Measurements from ENCODE around the gene HLA-DMA. TPM values are rescaled to one million over a fixed set of nuclear protein-coding genes. Genes with fewer than 3 reads are reported as not detected.
"Not testable (repeated sequence)": the region's sequence is repeated elsewhere in the genome, so short reads cannot be mapped to it uniquely, and the experiment has no call there.

Gene HLA-DMA
- total and polyA plus RNA-seq, 4 experiments from 2014 or later, result 8.1 to 26.0 (median 9.3) TPM

GRCh38 chr6:32947552-32948465 lies 5.1 kb downstream of the HLA-DMA start:
- no peaks in the 10 kb centered on the region for H3K9me3 Mint-ChIP-seq
- H3K36me3 Mint-ChIP-seq, result no peaks in the 10 kb centered on the region
- no peak overlapping the region for H3K4me3 Mint-ChIP-seq
- CTCF ChIA-PET (ENCODE audit: partially characterized antibody), result interaction anchor here (1.2 to 13.5 kb wide), 9 partner anchors 10 to 150 kb away, joined by 3 to 567 read pairs (median 6); partner anchors contain the start of genes BRD2, HLA-DMB and TAP2
- Histone ChIP-seq H3K27me3 (ENCODE audit: insufficient read depth, low read length) (no peaks in the 10 kb centered on the region), H3K9me3 (ENCODE audit: control insufficient read depth in 1 of 2, low read length in 2 of 2) (no peaks in the 10 kb centered on the region), H3K36me3 (ENCODE audit: insufficient read depth, low read length) (no peaks in the 10 kb centered on the region), H3K27ac (ENCODE audit: low read depth, low read length) (no peak overlapping the region), H3K4me1 (ENCODE audit: insufficient read depth, low read length) (peaks cover 37% of the 10 kb centered on the region), H3K4me3 (ENCODE audit: low read length in 2 of 2) (no peak overlapping the region)
- POLR2A ChIA-PET (ENCODE audit: partially characterized antibody), result interaction anchor here (1.0 to 2.2 kb wide), 6 partner anchors 14 to 54 kb away, joined by 3 to 14 read pairs (median 7); partner anchors contain the start of gene BRD2
- intact Hi-C loops (cut with micrococcal nuclease), result loop anchor here (1.0 kb wide), 2 partner anchors 15 to 63 kb away; no protein-coding TSS in a partner anchor
- peaks cover 31 to 58% (median 38%) of the 10 kb centered on the region in 4 donors for H3K4me1 Mint-ChIP-seq
- H3K27me3 Mint-ChIP-seq, result no peaks in the 10 kb centered on the region
- peak overlapping the region in 5 of 7 donors; percentile 7 to 38 (median 25) for H3K27ac Mint-ChIP-seq
- peak in 4 of 5 donors; percentile 34 to 49 (median 44) for DNase-seq

DNA sequence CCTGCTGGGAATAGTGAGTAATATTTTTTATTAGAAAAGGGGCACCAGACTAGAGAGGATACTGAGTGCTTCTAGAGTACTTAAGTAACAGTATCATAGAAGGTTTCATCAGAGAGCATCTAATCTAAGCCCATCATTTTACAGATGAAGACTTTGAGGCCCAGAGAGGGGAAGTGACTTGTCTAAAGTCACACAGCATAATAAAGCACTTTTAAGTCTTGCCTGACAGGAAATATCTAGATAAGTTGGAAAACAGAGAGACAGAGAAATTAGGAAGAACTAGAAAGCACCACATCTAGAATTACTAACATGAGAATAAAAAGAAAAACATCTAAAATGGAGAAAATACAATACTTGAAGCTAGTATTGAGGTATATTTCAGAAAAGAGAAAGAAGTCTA lies 6.0 kb downstream of the HLA-DMA start:
- Mint-ChIP-seq H3K27me3 (no peaks in the 10 kb centered on the region), H3K4me1 (peaks cover 32 to 58% (median 40%) of the 10 kb centered on the region in 4 donors), H3K4me3 (no peak overlapping the region), H3K27ac (peak overlapping the region in 1 of 7 donors; percentile 38), H3K9me3 (no peaks in the 10 kb centered on the region), H3K36me3 (no peaks in the 10 kb centered on the region)
- H3K4me3 ChIP-seq (ENCODE audit: low read length in 2 of 2), result no peak overlapping the region
- no peaks in the 10 kb centered on the region for H3K9me3 ChIP-seq (ENCODE audit: control insufficient read depth in 1 of 2, low read length in 2 of 2)
- DNase-seq, result no peak
- H3K27ac ChIP-seq (ENCODE audit: low read depth, low read length), result no peak overlapping the region
- H3K4me1 ChIP-seq (ENCODE audit: insufficient read depth, low read length), result peaks cover 37% of the 10 kb centered on the region
- intact Hi-C loops (cut with micrococcal nuclease), result loop anchor here (1.0 kb wide), 2 partner anchors 14 to 62 kb away; no protein-coding TSS in a partner anchor
- CTCF ChIA-PET (ENCODE audit: partially characterized antibody), result interaction anchor here (1.5 to 13.5 kb wide), 7 partner anchors 9 to 109 kb away, joined by 4 to 567 read pairs (median 28); partner anchors contain the start of genes BRD2, HLA-DMB and TAP2
- POLR2A ChIA-PET (ENCODE audit: partially characterized antibody), result interaction anchor here (1.0 to 2.2 kb wide), 6 partner anchors 14 to 53 kb away, joined by 3 to 14 read pairs (median 7); partner anchors contain the start of gene BRD2
- no peaks in the 10 kb centered on the region for H3K27me3 ChIP-seq (ENCODE audit: insufficient read depth, low read length)
- no peaks in the 10 kb centered on the region for H3K36me3 ChIP-seq (ENCODE audit: insufficient read depth, low read length)

GRCh38 chr6:32945953-32946352 lies 6.9 kb downstream of the HLA-DMA start:
- peaks cover 40 to 68% (median 49%) of the 10 kb centered on the region in 4 donors for H3K4me1 Mint-ChIP-seq
- intact Hi-C loops (cut with micrococcal nuclease), result no loop called here
- Histone ChIP-seq H3K27ac (ENCODE audit: low read depth, low read length) (no peak overlapping the region), H3K36me3 (ENCODE audit: insufficient read depth, low read length) (no peaks in the 10 kb centered on the region), H3K9me3 (ENCODE audit: control insufficient read depth in 1 of 2, low read length in 2 of 2) (no peaks in the 10 kb centered on the region), H3K4me3 (ENCODE audit: low read length in 2 of 2) (no peak overlapping the region), H3K27me3 (ENCODE audit: insufficient read depth, low read length) (no peaks in the 10 kb centered on the region), H3K4me1 (ENCODE audit: insufficient read depth, low read length) (peaks cover 45% of the 10 kb centered on the region)
- H3K4me3 Mint-ChIP-seq, result peak overlapping the region in 1 of 8 donors; percentile 11
- H3K9me3 Mint-ChIP-seq, result no peaks in the 10 kb centered on the region
- CTCF ChIA-PET (ENCODE audit: partially characterized antibody), result no interaction called here
- POLR2A ChIA-PET (ENCODE audit: partially characterized antibody), result no interaction called here
- no peak for DNase-seq
- peak overlapping the region in 1 of 7 donors; percentile 53 for H3K27ac Mint-ChIP-seq
- no peaks in the 10 kb centered on the region for H3K36me3 Mint-ChIP-seq
- H3K27me3 Mint-ChIP-seq, result no peaks in the 10 kb centered on the region

DNA sequence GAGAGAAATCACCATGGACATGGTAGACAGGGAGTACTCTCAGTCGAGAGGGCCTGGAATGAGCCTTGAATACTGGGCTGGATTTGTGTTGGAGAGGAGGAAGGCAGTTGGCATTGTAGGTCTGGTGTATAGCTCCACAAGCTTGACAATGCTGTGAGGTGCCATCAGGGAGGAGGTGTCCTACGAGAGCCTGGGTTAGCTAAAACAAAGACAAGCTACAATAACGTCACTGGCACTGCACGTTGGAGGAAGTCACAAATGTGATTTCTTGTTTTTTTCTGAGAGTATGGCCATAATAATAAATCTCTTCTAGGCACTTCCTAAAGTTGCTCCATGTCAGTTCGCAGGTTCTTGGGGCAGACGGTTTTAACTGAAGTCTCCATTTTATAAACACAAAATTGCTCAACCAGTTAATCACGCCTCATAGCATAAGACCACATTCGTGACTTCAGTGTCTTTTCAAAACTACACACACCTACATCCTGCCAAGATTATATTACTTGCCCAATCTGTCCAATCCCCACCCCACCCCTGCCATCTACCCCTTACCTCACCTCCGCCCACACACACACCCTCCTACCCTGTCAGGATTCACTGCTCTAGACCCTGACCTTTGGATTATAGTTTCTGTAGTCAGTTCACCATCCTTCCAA lies 7.7 kb downstream of the HLA-DMA start:
- H3K4me3 Mint-ChIP-seq, result peak overlapping the region in 3 of 8 donors; percentile 16 to 91 (median 86)

GRCh38 chr6:32943864-32944649 lies 8.8 kb downstream of the HLA-DMA start:
- intact Hi-C loops (cut with micrococcal nuclease), result loop anchor here (1.0 kb wide), 1 partner anchor 9 kb away; the partner anchor contains the start of gene HLA-DMA
- no peaks in the 10 kb centered on the region for H3K27me3 ChIP-seq (ENCODE audit: insufficient read depth, low read length)
- DNase-seq, result peak in 4 of 5 donors; percentile 41 to 51 (median 47)
- H3K27ac ChIP-seq (ENCODE audit: low read depth, low read length), result peak overlapping the region; percentile 43
- Mint-ChIP-seq H3K27ac (peak overlapping the region; percentile 84 to 98 (median 91)), H3K4me1 (peaks cover 47 to 72% (median 56%) of the 10 kb centered on the region in 4 donors), H3K27me3 (no peaks in the 10 kb centered on the region), H3K9me3 (no peaks in the 10 kb centered on the region), H3K4me3 (peak overlapping the region; percentile 78 to 93 (median 87)), H3K36me3 (no peaks in the 10 kb centered on the region)
- POLR2A ChIA-PET (ENCODE audit: partially characterized antibody), result interaction anchor here (0.6 to 15.8 kb wide), 7 partner anchors 8 to 803 kb away, joined by 3 to 698 read pairs (median 12); partner anchors contain the start of genes BRD2, HLA-DMA, PSMB8 and TAP2
- H3K4me3 ChIP-seq (ENCODE audit: low read length in 2 of 2), result peak overlapping the region in 1 of 2 donors; percentile 33
- CTCF ChIA-PET (ENCODE audit: partially characterized antibody), result interaction anchor here (0.7 to 15.9 kb wide), 12 partner anchors 8 to 118 kb away, joined by 3 to 631 read pairs (median 4); partner anchors contain the start of genes BRD2, HLA-DMA and TAP2
- peaks cover 57% of the 10 kb centered on the region for H3K4me1 ChIP-seq (ENCODE audit: insufficient read depth, low read length)
- H3K9me3 ChIP-seq (ENCODE audit: control insufficient read depth in 1 of 2, low read length in 2 of 2), result no peaks in the 10 kb centered on the region
- no peaks in the 10 kb centered on the region for H3K36me3 ChIP-seq (ENCODE audit: insufficient read depth, low read length)

More for the DNA sequence above, 7.7 kb downstream of the HLA-DMA start:
- Mint-ChIP-seq H3K36me3 (no peaks in the 10 kb centered on the region), H3K4me1 (peaks cover 44 to 72% (median 54%) of the 10 kb centered on the region in 4 donors), H3K27ac (peak overlapping the region in 5 of 7 donors; percentile 73 to 98 (median 83)), H3K9me3 (no peaks in the 10 kb centered on the region), H3K27me3 (no peaks in the 10 kb centered on the region)
- DNase-seq, result no peak
- ChIA-PET CTCF (ENCODE audit: partially characterized antibody) (interaction anchor here (1.2 to 15.9 kb wide), 5 partner anchors 8 to 51 kb away, joined by 5 to 631 read pairs (median 85); partner anchors contain the start of genes BRD2 and HLA-DMA), POLR2A (ENCODE audit: partially characterized antibody) (interaction anchor here (1.7 to 15.8 kb wide), 5 partner anchors 7 to 101 kb away, joined by 7 to 698 read pairs (median 24); partner anchors contain the start of genes BRD2, HLA-DMA and PSMB8)
- intact Hi-C loops (cut with micrococcal nuclease), result no loop called here
- no peaks in the 10 kb centered on the region for H3K27me3 ChIP-seq (ENCODE audit: insufficient read depth, low read length)
- peak overlapping the region; percentile 43 for H3K27ac ChIP-seq (ENCODE audit: low read depth, low read length)
- no peaks in the 10 kb centered on the region for H3K9me3 ChIP-seq (ENCODE audit: control insufficient read depth in 1 of 2, low read length in 2 of 2)
- peaks cover 52% of the 10 kb centered on the region for H3K4me1 ChIP-seq (ENCODE audit: insufficient read depth, low read length)
- H3K36me3 ChIP-seq (ENCODE audit: insufficient read depth, low read length), result no peaks in the 10 kb centered on the region
- no peak overlapping the region for H3K4me3 ChIP-seq (ENCODE audit: low read length in 2 of 2)

GRCh38 chr6:32942555-32943123 lies 10.3 kb downstream of the HLA-DMA start:
- H3K36me3 ChIP-seq (ENCODE audit: insufficient read depth, low read length); H3K4me3 ChIP-seq (ENCODE audit: low read length in 2 of 2); H3K27me3 ChIP-seq (ENCODE audit: insufficient read depth, low read length); H3K36me3 Mint-ChIP-seq; H3K9me3 Mint-ChIP-seq; H3K9me3 ChIP-seq (ENCODE audit: control insufficient read depth in 1 of 2, low read length in 2 of 2); DNase-seq; intact Hi-C loops (cut with micrococcal nuclease); H3K27me3 Mint-ChIP-seq; H3K27ac ChIP-seq (ENCODE audit: low read depth, low read length): not testable (repeated sequence)
- Mint-ChIP-seq H3K4me1 (peaks cover 45 to 67% (median 56%) of the 10 kb centered on the region in 4 donors), H3K4me3 (peak overlapping the region in 5 of 8 donors; percentile 18 to 40 (median 40)), H3K27ac (peak overlapping the region; percentile 58 to 84 (median 71))
- peaks cover 57% of the 10 kb centered on the region for H3K4me1 ChIP-seq (ENCODE audit: insufficient read depth, low read length)
- ChIA-PET CTCF (ENCODE audit: partially characterized antibody) (interaction anchor here (1.1 to 15.9 kb wide), 11 partner anchors 10 to 116 kb away, joined by 3 to 631 read pairs (median 7); partner anchors contain the start of genes BRD2 and HLA-DMA), POLR2A (ENCODE audit: partially characterized antibody) (interaction anchor here (0.9 to 15.8 kb wide), 8 partner anchors 9 to 845 kb away, joined by 3 to 698 read pairs (median 9); partner anchors contain the start of genes BRD2, HLA-DMA, PSMB8 and TAP2)
